ENCODE measurements around the gene FBXW7.

- TF ChIP-seq, protein P1, sequence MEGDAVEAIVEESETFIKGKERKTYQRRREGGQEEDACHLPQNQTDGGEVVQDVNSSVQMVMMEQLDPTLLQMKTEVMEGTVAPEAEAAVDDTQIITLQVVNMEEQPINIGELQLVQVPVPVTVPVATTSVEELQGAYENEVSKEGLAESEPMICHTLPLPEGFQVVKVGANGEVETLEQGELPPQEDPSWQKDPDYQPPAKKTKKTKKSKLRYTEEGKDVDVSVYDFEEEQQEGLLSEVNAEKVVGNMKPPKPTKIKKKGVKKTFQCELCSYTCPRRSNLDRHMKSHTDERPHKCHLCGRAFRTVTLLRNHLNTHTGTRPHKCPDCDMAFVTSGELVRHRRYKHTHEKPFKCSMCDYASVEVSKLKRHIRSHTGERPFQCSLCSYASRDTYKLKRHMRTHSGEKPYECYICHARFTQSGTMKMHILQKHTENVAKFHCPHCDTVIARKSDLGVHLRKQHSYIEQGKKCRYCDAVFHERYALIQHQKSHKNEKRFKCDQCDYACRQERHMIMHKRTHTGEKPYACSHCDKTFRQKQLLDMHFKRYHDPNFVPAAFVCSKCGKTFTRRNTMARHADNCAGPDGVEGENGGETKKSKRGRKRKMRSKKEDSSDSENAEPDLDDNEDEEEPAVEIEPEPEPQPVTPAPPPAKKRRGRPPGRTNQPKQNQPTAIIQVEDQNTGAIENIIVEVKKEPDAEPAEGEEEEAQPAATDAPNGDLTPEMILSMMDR (IDR thresholded peaks at IDR 0.05): no peak
- no peak for TF ChIP-seq EZH2 (IDR thresholded peaks at IDR 0.05; ENCODE audit: borderline replicate concordance, insufficient read depth, low read depth, low read length, poor library complexity, severe bottlenecking)
These were observed 214.0 kb downstream of the FBXW7 start for GRCh38 chr4:152321923-152322322.
